OCI-LY7 (cell line): Measurements from ENCODE around the gene NF1. TPM values are rescaled to one million over a fixed set of nuclear protein-coding genes. Genes with fewer than 3 reads are reported as not detected.

Source experiments
- BruUV-seq: library from RNA; stranded (reverse); fragments of 400-500 nt; replicated peaks from 2 replicates; lab custom pipeline; 2021; lab: Mats Ljungman, UMichigan
- CTCF ChIA-PET: fragments of 300-600 bp; sonication (Branson Sonifier 250); formaldehyde crosslinking; loops from one replicate; lab custom pipeline; 2022; ENCODE audit warnings: antibody characterized with exemption; ENCODE audit not compliant: unreplicated experiment; lab: Charles Lee
- POLR2A ChIA-PET: fragments of 300-600 bp; sonication (Branson Sonifier 250); formaldehyde crosslinking; loops from one replicate; lab custom pipeline; 2022; ENCODE audit warnings: antibody characterized with exemption; lab: Charles Lee
- DNase-seq: peaks from one replicate; pipeline ENCODE4 v3.0.0-alpha.2; 2015; ENCODE audit warnings: low spot score
- H2AFZ ChIP-seq: fragments of 200-600 bp; sonication (generic), shearing (Covaris generic); 2 replicates; pipeline ENCODE4 v1.6.1; 2014; ENCODE audit warnings: mild to moderate bottlenecking, antibody characterized with exemption, low read length, moderate library complexity
- H3K27ac ChIP-seq: fragments of 200-600 bp; sonication (generic); 2 replicates; pipeline ENCODE4 v1.5.1; 2014; ENCODE audit warnings: mixed run types, low read depth, mild to moderate bottlenecking, moderate library complexity, low read length, inconsistent platforms; ENCODE audit not compliant: poor library complexity, severe bottlenecking
- H3K36me3 ChIP-seq: fragments of 200-600 bp; sonication (generic); 2 replicates; pipeline ENCODE4 v1.6.1; 2014; ENCODE audit warnings: mild to moderate bottlenecking, antibody characterized with exemption, low read length, moderate library complexity, mixed read lengths; ENCODE audit not compliant: insufficient read depth
- H3K4me1 ChIP-seq: fragments of 200-600 bp; sonication (generic); 2 replicates; pipeline ENCODE4 v1.5.1; 2014; ENCODE audit warnings: mild to moderate bottlenecking, low read length; ENCODE audit not compliant: insufficient read depth, poor library complexity, severe bottlenecking
- H3K4me2 ChIP-seq: fragments of 200-600 bp; sonication (generic); 2 replicates; pipeline ENCODE4 v1.6.1; 2014; ENCODE audit warnings: mild to moderate bottlenecking, low read length
- H3K4me3 ChIP-seq: fragments of 200-600 bp; sonication (generic); 2 replicates; pipeline ENCODE4 v1.5.1; 2014; ENCODE audit warnings: mild to moderate bottlenecking, low read depth, low read length; ENCODE audit not compliant: poor library complexity, severe bottlenecking
- H3K79me2 ChIP-seq: fragments of 200-600 bp; sonication (generic); 2 replicates; pipeline ENCODE4 v1.6.1; 2016; ENCODE audit warnings: low read depth, mild to moderate bottlenecking, low read length, moderate library complexity, mixed read lengths; ENCODE audit not compliant: insufficient read depth
- H3K9me2 ChIP-seq: fragments of 200-600 bp; sonication (generic); 2 replicates; pipeline ENCODE4 v1.6.1; 2016; ENCODE audit warnings: mild to moderate bottlenecking, low read length, mixed read lengths; ENCODE audit not compliant: insufficient read depth
- H3K9me3 ChIP-seq: fragments of 200-600 bp; sonication (generic); 2 replicates; pipeline ENCODE4 v1.6.1; 2014; ENCODE audit warnings: mild to moderate bottlenecking, mixed run types, low read length, mixed read lengths
- H4K20me1 ChIP-seq: fragments of 200-600 bp; sonication (generic); 2 replicates; pipeline ENCODE4 v1.6.1; 2014; ENCODE audit warnings: mild to moderate bottlenecking, antibody characterized with exemption, low read length, moderate library complexity, mixed read lengths; ENCODE audit not compliant: insufficient read depth
- EZH2phosphoT487 ChIP-seq: fragments of 200-600 bp; sonication (generic); IDR thresholded peaks from 2 replicates; pipeline ENCODE4 v1.6.1; 2018; ENCODE audit warnings: low read depth, borderline replicate concordance, mild to moderate bottlenecking, mixed run types, antibody characterized with exemption, low read length, moderate library complexity, mixed read lengths
- intact Hi-C: fragments of 100-400 bp; cut with micrococcal nuclease; formaldehyde crosslinking; loops from one replicate; pipeline ENCODE4 v1.10.0; 2022; ENCODE audit not compliant: unreplicated experiment
- total RNA-seq, 2 experiments: library from RNA; depleted of rRNA in 1 of 2; stranded (reverse); fragments of >200 nt in 1 of 2; shearing (Covaris generic) in 1 of 2; gene quantifications; 2 replicates each; pipeline ENCODE4 v1.2.3, GENCODE V29; 2014 to 2022
- TF ChIP-seq, protein P1 (sequence below): fragments of 200-600 bp; sonication (generic); conservative IDR thresholded peaks from 2 replicates; pipeline ENCODE4 v1.5.1; 2014; ENCODE audit warnings: mild to moderate bottlenecking, antibody characterized with exemption, low read length, moderate library complexity, mixed read lengths

The NF1 gene
- total RNA-seq, 2 experiments from 2014 or later, result 38.7 to 64.8 TPM

DNA sequence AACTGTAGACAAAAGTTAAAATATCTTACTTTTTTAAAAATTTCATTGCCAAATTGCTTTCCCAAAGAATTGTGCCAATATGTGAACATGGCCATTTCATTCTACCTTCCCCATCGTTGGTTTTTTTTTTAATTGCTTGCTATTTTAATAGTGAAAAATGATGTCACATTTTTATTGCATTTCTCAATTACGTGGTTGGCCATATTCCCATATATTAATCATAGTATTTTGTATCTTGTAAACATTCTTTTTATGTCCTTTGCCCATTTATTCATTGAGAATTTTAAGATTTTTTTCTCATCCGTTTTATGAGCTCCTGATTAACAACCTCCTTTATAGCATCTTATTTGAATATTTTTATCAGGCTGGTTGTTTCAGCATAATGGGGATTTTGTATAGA lies 195.0 kb downstream of the NF1 start:
- POLR2A ChIA-PET, result interaction anchor here (0.7 kb wide), 1 partner anchor 23 kb away, joined by 5 read pairs; no protein-coding TSS in a partner anchor
- TF ChIP-seq, protein P1, sequence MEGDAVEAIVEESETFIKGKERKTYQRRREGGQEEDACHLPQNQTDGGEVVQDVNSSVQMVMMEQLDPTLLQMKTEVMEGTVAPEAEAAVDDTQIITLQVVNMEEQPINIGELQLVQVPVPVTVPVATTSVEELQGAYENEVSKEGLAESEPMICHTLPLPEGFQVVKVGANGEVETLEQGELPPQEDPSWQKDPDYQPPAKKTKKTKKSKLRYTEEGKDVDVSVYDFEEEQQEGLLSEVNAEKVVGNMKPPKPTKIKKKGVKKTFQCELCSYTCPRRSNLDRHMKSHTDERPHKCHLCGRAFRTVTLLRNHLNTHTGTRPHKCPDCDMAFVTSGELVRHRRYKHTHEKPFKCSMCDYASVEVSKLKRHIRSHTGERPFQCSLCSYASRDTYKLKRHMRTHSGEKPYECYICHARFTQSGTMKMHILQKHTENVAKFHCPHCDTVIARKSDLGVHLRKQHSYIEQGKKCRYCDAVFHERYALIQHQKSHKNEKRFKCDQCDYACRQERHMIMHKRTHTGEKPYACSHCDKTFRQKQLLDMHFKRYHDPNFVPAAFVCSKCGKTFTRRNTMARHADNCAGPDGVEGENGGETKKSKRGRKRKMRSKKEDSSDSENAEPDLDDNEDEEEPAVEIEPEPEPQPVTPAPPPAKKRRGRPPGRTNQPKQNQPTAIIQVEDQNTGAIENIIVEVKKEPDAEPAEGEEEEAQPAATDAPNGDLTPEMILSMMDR, result no peak
- TF ChIP-seq EZH2phosphoT487, result no peak
- BruUV-seq, result no TSS peak

GRCh38 chr17:31291820-31292219 lies 197.0 kb downstream of the NF1 start:
- DNase-seq, result no peak
- CTCF ChIA-PET, result interaction anchor here (0.6 kb wide), 1 partner anchor 233 kb away, joined by 3 read pairs; no protein-coding TSS in a partner anchor
- Histone ChIP-seq H3K4me3 (no peak overlapping the region), H3K4me1 (no peaks in the 10 kb centered on the region), H3K27ac (no peak overlapping the region), H3K9me2 (no peaks in the 10 kb centered on the region), H2AFZ (no peak overlapping the region), H3K4me2 (no peak overlapping the region), H4K20me1 (no peaks in the 10 kb centered on the region), H3K9me3 (no peaks in the 10 kb centered on the region), H3K36me3 (no peaks in the 10 kb centered on the region), H3K79me2 (no peaks in the 10 kb centered on the region)
- POLR2A ChIA-PET, result no interaction called here
- BruUV-seq, result no TSS peak
- no peak for TF ChIP-seq EZH2phosphoT487
- TF ChIP-seq, protein P1, result no peak
- intact Hi-C loops, result loop anchor here (5.0 kb wide), 1 partner anchor 50 kb away; no protein-coding TSS in a partner anchor

More for the DNA sequence above, 195.0 kb downstream of the NF1 start:
- H3K4me1 ChIP-seq, result no peaks in the 10 kb centered on the region
- H3K36me3 ChIP-seq, result no peaks in the 10 kb centered on the region
- no peak overlapping the region for H3K4me2 ChIP-seq
- H3K4me3 ChIP-seq, result no peak overlapping the region
- H3K27ac ChIP-seq, result no peak overlapping the region
- CTCF ChIA-PET, result no interaction called here
- DNase-seq, result no peak
- no peaks in the 10 kb centered on the region for H4K20me1 ChIP-seq
- no peaks in the 10 kb centered on the region for H3K9me3 ChIP-seq
- H3K79me2 ChIP-seq, result no peaks in the 10 kb centered on the region
- no peak overlapping the region for H2AFZ ChIP-seq
- H3K9me2 ChIP-seq, result no peaks in the 10 kb centered on the region
- intact Hi-C loops, result loop anchor here (5.0 kb wide), 1 partner anchor 47 kb away; no protein-coding TSS in a partner anchor

- CTCF ChIA-PET, result no interaction called here
Measured at GRCh38 chr17:31293581-31293980, 198.8 kb downstream of the NF1 start.

More at GRCh38 chr17:31293581-31293980, 198.8 kb downstream of the NF1 start:
- Histone ChIP-seq H3K27ac (no peak overlapping the region), H3K79me2 (no peaks in the 10 kb centered on the region), H3K4me1 (no peaks in the 10 kb centered on the region), H3K9me2 (no peaks in the 10 kb centered on the region), H3K4me2 (no peak overlapping the region), H4K20me1 (no peaks in the 10 kb centered on the region), H3K9me3 (no peaks in the 10 kb centered on the region), H3K4me3 (no peak overlapping the region), H2AFZ (no peak overlapping the region), H3K36me3 (no peaks in the 10 kb centered on the region)
- no peak for DNase-seq
- intact Hi-C loops, result loop anchor here (5.0 kb wide), 1 partner anchor 51 kb away; no protein-coding TSS in a partner anchor
- POLR2A ChIA-PET, result interaction anchor here (0.6 kb wide), 1 partner anchor 931 kb away, joined by 5 read pairs; no protein-coding TSS in a partner anchor
- TF ChIP-seq, protein P1, result no peak
- no peak for TF ChIP-seq EZH2phosphoT487
- BruUV-seq, result no TSS peak
